ENCODE results near the gene YAF2. TPM values are rescaled to one million over a fixed set of nuclear protein-coding genes. Genes with fewer than 3 reads are reported as not detected.
"Not testable (repeated sequence)": the region's sequence is repeated elsewhere in the genome, so short reads cannot be mapped to it uniquely, and the experiment has no call there.

YAF2 gene
- polyA plus RNA-seq, 3 donors from 2014 or later = 13.8 to 24.5 (median 16.4) TPM

- no peaks in the 10 kb centered on the region for H3K9me3 Mint-ChIP-seq
- peaks cover 7 to 21% (median 8%) of the 10 kb centered on the region in 3 donors for H3K27me3 Mint-ChIP-seq (ENCODE audit: low read depth in 3 of 3)
- H3K36me3 Mint-ChIP-seq = peaks cover 0 to 6% (median 5%) of the 10 kb centered on the region in 3 donors
- peak overlapping the region; percentile 56 to 84 (median 66) for H3K27ac Mint-ChIP-seq
- peaks cover 47 to 65% of the 10 kb centered on the region in 2 donors for H3K4me1 Mint-ChIP-seq
- peak overlapping the region; percentile 37 to 69 (median 55) for H3K4me3 Mint-ChIP-seq
- no peak for DNase-seq
Measured at GRCh38 chr12:42236017-42236416, 2.0 kb downstream of the YAF2 start.

DNA sequence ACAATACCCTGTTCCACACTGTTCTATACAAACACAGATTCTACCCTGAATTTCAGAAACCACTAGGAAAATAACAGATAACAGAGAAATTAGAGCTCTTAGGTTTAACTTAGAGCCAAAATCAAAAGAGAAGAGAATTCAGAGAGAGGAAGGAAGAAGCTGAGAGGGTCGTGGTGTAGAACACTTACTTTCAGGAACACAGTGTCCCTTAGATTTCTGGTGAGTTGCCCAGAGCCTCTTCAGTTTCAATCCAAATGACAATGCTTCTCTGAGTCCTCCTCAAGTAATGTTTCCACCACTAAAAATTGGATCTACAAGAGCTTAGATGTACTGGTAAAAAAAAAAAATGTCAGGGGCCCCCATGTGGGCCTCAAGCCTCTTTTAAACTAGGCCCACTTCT lies 2.6 kb downstream of the YAF2 start:
- no peaks in the 10 kb centered on the region for H3K9me3 Mint-ChIP-seq

DNA sequence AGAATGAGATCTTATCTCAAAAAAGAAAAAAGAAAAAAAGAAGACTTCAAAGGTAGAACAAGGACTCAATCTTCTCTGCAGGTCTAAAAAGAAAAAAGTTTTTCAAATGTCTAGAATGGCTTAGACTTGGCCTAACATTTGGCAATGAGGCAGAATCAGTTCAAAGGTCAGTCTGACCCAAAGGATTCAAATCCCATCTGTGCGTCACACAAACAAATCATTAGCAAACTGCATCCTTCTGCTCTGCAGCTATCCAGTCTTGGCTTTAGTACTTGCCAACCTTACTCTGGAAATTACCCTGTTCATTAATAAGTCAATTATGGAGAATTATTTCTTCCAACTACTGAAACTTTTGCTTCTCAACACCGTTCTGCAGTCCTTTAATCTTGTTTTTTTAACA lies 3.1 kb downstream of the YAF2 start:
- H3K4me1 Mint-ChIP-seq = peaks cover 54 to 75% of the 10 kb centered on the region in 2 donors

More for the DNA sequence above, 2.6 kb downstream of the YAF2 start:
- H3K27me3 Mint-ChIP-seq (ENCODE audit: low read depth in 3 of 3) = peaks cover 7 to 21% (median 8%) of the 10 kb centered on the region in 3 donors
- peaks cover 50 to 70% of the 10 kb centered on the region in 2 donors for H3K4me1 Mint-ChIP-seq
- no peak for DNase-seq
- peak overlapping the region in 1 of 5 donors; percentile 67 for H3K4me3 Mint-ChIP-seq
- peaks cover 0 to 6% (median 5%) of the 10 kb centered on the region in 3 donors for H3K36me3 Mint-ChIP-seq
- H3K27ac Mint-ChIP-seq = peak overlapping the region; percentile 26 to 84 (median 50)

DNA sequence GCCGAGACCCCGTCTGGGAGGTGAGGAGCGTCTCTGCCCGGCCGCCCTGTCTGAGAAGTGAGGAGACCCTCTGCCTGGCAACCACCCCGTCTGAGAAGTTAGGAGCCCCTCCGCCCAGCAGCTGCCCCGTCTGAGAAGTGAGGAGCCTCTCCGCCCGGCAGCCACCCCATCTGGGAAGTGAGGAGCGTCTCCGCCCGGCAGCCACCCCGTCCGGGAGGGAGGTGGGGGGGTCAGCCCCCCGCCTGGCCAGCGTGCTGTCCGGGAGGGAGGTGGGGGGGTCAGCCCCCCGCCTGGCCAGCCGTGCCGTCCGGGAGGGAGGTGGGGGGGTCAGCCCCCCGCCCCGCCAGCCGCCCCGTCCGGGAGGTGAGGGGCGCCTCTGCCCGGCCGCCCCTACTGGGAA lies 10.5 kb downstream of the YAF2 start:
- not testable (repeated sequence) for H3K4me3 Mint-ChIP-seq; H3K27ac Mint-ChIP-seq; H3K27me3 Mint-ChIP-seq (ENCODE audit: low read depth in 3 of 3); DNase-seq; H3K9me3 Mint-ChIP-seq
- Mint-ChIP-seq H3K36me3 (peaks cover 0 to 15% (median 10%) of the 10 kb centered on the region in 3 donors), H3K4me1 (peaks cover 27 to 50% of the 10 kb centered on the region in 2 donors)

More for the DNA sequence above, 3.1 kb downstream of the YAF2 start:
- no peak for DNase-seq
- Mint-ChIP-seq H3K27ac (peak overlapping the region; percentile 11 to 56 (median 42)), H3K9me3 (no peaks in the 10 kb centered on the region), H3K27me3 (ENCODE audit: low read depth in 3 of 3) (peaks cover 7 to 21% (median 8%) of the 10 kb centered on the region in 3 donors), H3K36me3 (peaks cover 0 to 8% (median 6%) of the 10 kb centered on the region in 3 donors), H3K4me3 (peak overlapping the region; percentile 6 to 38 (median 14))

GRCh38 chr12:42224501-42224900 lies 13.5 kb downstream of the YAF2 start:
- H3K27ac Mint-ChIP-seq; H3K4me3 Mint-ChIP-seq; H3K9me3 Mint-ChIP-seq; DNase-seq; H3K27me3 Mint-ChIP-seq (ENCODE audit: low read depth in 3 of 3): not testable (repeated sequence)
- peaks cover 37 to 59% of the 10 kb centered on the region in 2 donors for H3K4me1 Mint-ChIP-seq
- peaks cover 0 to 15% (median 7%) of the 10 kb centered on the region in 3 donors for H3K36me3 Mint-ChIP-seq

DNA sequence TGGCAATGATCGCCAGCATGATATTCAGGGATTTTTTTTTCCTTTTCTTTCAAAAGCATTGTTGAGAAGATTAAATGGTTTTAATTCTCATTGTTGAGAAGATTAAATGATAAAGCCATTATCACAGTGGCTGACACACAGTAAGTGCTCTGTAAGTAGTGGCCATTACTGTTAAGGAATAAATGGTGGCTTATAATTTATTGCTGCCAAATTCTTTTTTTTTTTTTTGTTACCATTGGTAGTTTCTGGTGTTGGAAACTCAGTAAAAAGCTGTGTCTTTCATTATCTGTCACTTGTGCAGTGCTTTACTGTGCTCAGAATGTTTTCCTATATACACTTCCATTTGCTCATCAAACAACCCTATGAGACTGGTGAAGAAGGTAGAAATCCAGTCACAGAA lies 15.3 kb downstream of the YAF2 start:
- H3K4me3 Mint-ChIP-seq = no peak overlapping the region
- H3K4me1 Mint-ChIP-seq = peaks cover 49 to 77% of the 10 kb centered on the region in 2 donors
- no peak for DNase-seq
- peaks cover 0 to 8% (median 0%) of the 10 kb centered on the region in 3 donors for H3K27me3 Mint-ChIP-seq (ENCODE audit: low read depth in 3 of 3)
- peaks cover 0 to 15% (median 7%) of the 10 kb centered on the region in 3 donors for H3K36me3 Mint-ChIP-seq
- peak overlapping the region in 1 of 6 donors; percentile 22 for H3K27ac Mint-ChIP-seq
- H3K9me3 Mint-ChIP-seq = peaks cover 0 to 2% (median 0%) of the 10 kb centered on the region in 6 donors

DNA sequence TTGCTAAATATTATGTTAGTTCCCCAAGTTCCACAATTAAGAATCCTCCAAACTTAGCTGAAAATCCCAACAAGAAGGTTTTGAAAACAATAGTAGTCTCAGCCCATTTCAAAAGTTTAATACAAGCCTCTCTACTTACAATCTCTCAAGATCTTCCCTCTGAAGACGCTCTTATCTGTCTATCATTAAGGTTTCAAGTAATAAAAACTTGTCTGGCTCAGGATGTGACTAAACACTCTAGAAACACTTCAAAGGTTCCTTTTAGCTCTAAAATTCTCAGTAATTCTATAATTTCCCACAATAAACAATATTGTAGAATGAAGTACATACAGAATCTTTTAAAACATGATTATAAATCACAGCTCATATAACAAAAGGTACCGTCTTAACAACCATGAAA lies 16.3 kb downstream of the YAF2 start:
- no peak for DNase-seq
- H3K9me3 Mint-ChIP-seq = peaks cover 0 to 2% (median 0%) of the 10 kb centered on the region in 6 donors
- peaks cover 51 to 84% of the 10 kb centered on the region in 2 donors for H3K4me1 Mint-ChIP-seq
- peak overlapping the region in 1 of 6 donors; percentile 13 for H3K27ac Mint-ChIP-seq
- H3K4me3 Mint-ChIP-seq = peak overlapping the region in 1 of 5 donors; percentile 7
- peaks cover 0 to 15% (median 7%) of the 10 kb centered on the region in 3 donors for H3K36me3 Mint-ChIP-seq
- peaks cover 0 to 8% (median 0%) of the 10 kb centered on the region in 3 donors for H3K27me3 Mint-ChIP-seq (ENCODE audit: low read depth in 3 of 3)

GRCh38 chr12:42217656-42218055 lies 20.4 kb downstream of the YAF2 start:
- Mint-ChIP-seq H3K27ac (no peak overlapping the region), H3K36me3 (no peaks in the 10 kb centered on the region), H3K4me1 (peaks cover 47 to 92% of the 10 kb centered on the region in 2 donors), H3K27me3 (ENCODE audit: low read depth in 3 of 3) (peaks cover 0 to 2% (median 0%) of the 10 kb centered on the region in 3 donors), H3K9me3 (no peaks in the 10 kb centered on the region), H3K4me3 (no peak overlapping the region)
- DNase-seq = no peak

GRCh38 chr12:42216737-42217136 lies 21.3 kb downstream of the YAF2 start:
- DNase-seq = no peak
- peaks cover 0 to 2% (median 0%) of the 10 kb centered on the region in 3 donors for H3K27me3 Mint-ChIP-seq (ENCODE audit: low read depth in 3 of 3)
- no peaks in the 10 kb centered on the region for H3K36me3 Mint-ChIP-seq
- no peaks in the 10 kb centered on the region for H3K9me3 Mint-ChIP-seq
- H3K27ac Mint-ChIP-seq = peak overlapping the region in 5 of 6 donors; percentile 1 to 69 (median 4)
- H3K4me1 Mint-ChIP-seq = peaks cover 42 to 89% of the 10 kb centered on the region in 2 donors
- H3K4me3 Mint-ChIP-seq = no peak overlapping the region

DNA sequence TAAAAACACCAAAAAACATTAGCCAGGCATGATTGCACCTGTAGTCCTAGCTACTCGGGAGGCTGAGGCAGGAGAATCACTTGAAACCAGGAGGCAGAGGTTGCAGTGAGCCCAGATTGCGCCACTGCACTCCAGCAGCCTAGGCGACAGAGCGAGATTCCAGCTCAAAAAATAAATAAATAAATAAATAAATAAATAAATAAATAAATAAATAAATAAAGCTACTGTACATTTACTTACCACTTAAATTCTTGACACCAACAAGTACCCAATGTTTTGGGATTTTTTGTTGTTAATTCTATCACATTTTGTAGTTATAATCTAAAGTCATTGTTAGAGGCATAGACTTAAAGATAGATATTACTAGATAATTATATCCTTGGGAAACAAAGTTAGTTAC lies 22.3 kb downstream of the YAF2 start:
- H3K9me3 Mint-ChIP-seq; H3K4me3 Mint-ChIP-seq; DNase-seq; H3K36me3 Mint-ChIP-seq; H3K27me3 Mint-ChIP-seq (ENCODE audit: low read depth in 3 of 3): not testable (repeated sequence)
- Mint-ChIP-seq H3K4me1 (peaks cover 37 to 79% of the 10 kb centered on the region in 2 donors), H3K27ac (peak overlapping the region in 1 of 6 donors; percentile 40)

- Mint-ChIP-seq H3K4me3 (no peak overlapping the region), H3K36me3 (peaks cover 0 to 7% (median 6%) of the 10 kb centered on the region in 3 donors), H3K27me3 (ENCODE audit: low read depth in 3 of 3) (no peaks in the 10 kb centered on the region), H3K27ac (peak overlapping the region; percentile 0 to 70 (median 24)), H3K9me3 (no peaks in the 10 kb centered on the region), H3K4me1 (peaks cover 24 to 64% of the 10 kb centered on the region in 2 donors)
- DNase-seq = no peak
Measured at GRCh38 chr12:42213954-42214426, 24.1 kb downstream of the YAF2 start.

- no peaks in the 10 kb centered on the region for H3K27me3 Mint-ChIP-seq (ENCODE audit: low read depth in 3 of 3)
- DNase-seq = no peak
- H3K9me3 Mint-ChIP-seq = no peaks in the 10 kb centered on the region
- H3K4me3 Mint-ChIP-seq = no peak overlapping the region
- no peak overlapping the region for H3K27ac Mint-ChIP-seq
- peaks cover 23 to 62% of the 10 kb centered on the region in 2 donors for H3K4me1 Mint-ChIP-seq
- peaks cover 0 to 13% (median 9%) of the 10 kb centered on the region in 3 donors for H3K36me3 Mint-ChIP-seq
Measured at GRCh38 chr12:42213023-42213422, 25.0 kb downstream of the YAF2 start.

DNA sequence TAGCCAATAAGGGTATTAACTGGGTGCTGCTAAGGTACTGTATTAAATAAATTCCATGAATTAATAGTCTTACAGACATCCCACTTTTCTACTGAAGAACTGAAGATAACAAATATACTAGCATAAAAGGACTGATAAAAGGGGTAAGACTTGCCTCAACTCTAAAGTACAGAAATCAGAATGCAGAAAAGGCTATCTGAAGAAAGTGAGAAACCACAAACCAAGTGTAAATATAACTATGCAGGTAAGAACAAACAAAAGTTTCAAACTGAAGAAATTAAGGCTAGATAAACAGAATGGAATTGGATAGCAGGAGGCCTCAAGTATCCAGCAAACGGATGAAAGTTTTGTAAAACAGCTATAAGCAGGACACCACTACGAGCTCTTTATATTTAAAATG lies 29.5 kb downstream of the YAF2 start:
- Mint-ChIP-seq H3K36me3 (peaks cover 13 to 29% (median 27%) of the 10 kb centered on the region in 3 donors), H3K27me3 (ENCODE audit: low read depth in 3 of 3) (peaks cover 0 to 3% (median 0%) of the 10 kb centered on the region in 3 donors), H3K4me3 (peak overlapping the region in 1 of 5 donors; percentile 2), H3K27ac (peak overlapping the region in 3 of 6 donors; percentile 21 to 31 (median 21)), H3K4me1 (peaks cover 10 to 42% of the 10 kb centered on the region in 2 donors), H3K9me3 (no peaks in the 10 kb centered on the region)
- DNase-seq = no peak

GRCh38 chr12:42204819-42205218 lies 33.2 kb downstream of the YAF2 start:
- Mint-ChIP-seq H3K4me1 (peaks cover 8 to 53% of the 10 kb centered on the region in 2 donors), H3K9me3 (no peaks in the 10 kb centered on the region), H3K27me3 (ENCODE audit: low read depth in 3 of 3) (peaks cover 0 to 3% (median 0%) of the 10 kb centered on the region in 3 donors), H3K4me3 (no peak overlapping the region), H3K27ac (no peak overlapping the region), H3K36me3 (peaks cover 21 to 26% (median 22%) of the 10 kb centered on the region in 3 donors)
- DNase-seq = no peak

Data from immature natural killer cell (primary cell).